Measurements from ENCODE around the gene NUDT22. TPM values are rescaled to one million over a fixed set of nuclear protein-coding genes. Genes with fewer than 3 reads are reported as not detected.

The NUDT22 gene
- total and polyA plus RNA-seq, 2 donors (not counting 1 experiment from before 2014, with no cell fraction given) = 104 to 139 TPM

- H3K9ac ChIP-seq (ENCODE audit: low read length) = peak overlapping the region; percentile 93
- H3K79me2 ChIP-seq (ENCODE audit: control insufficient read depth, insufficient read depth, low read length) = peaks cover 37% of the 10 kb centered on the region
- no peaks in the 10 kb centered on the region for H3K9me3 Mint-ChIP-seq (ENCODE audit: insufficient read depth)
- POLR2A ChIA-PET = interaction anchor here (0.5 to 4.8 kb wide), 20 partner anchors 18 to 1543 kb away, joined by 3 to 78 read pairs (median 6); partner anchors contain the start of genes BAD, C11orf98, DNAJC4 and ESRRA
- peaks cover 55% of the 10 kb centered on the region for H3K4me1 Mint-ChIP-seq
- no peaks in the 10 kb centered on the region for H3K27me3 ChIP-seq (replicated peaks in 1 of 4; ENCODE audit: control extremely low read depth in 1 of 4, control insufficient read depth in 3 of 4, insufficient read depth in 4 of 4, low read length in 3 of 4)
- no peaks in the 10 kb centered on the region for H3K9me3 ChIP-seq (ENCODE audit: control extremely low read depth in 1 of 3, control insufficient read depth in 2 of 3, insufficient read depth in 1 of 3, low read length in 2 of 3)
- WGBS (ENCODE audit: insufficient coverage) = under 1% methylated on average over 19 of the region's 30 CpGs
- H2AFZ ChIP-seq (ENCODE audit: insufficient read depth, low read depth, low read length, poor library complexity, severe bottlenecking) = peak overlapping the region; percentile 74
- peak overlapping the region; percentile 90 for H3K4me3 Mint-ChIP-seq
- peak overlapping the region; percentile 96 for H3K27ac Mint-ChIP-seq
- H3K36me3 ChIP-seq (replicated peaks in 1 of 2; ENCODE audit: control extremely low read depth in 1 of 2, control insufficient read depth in 1 of 2, extremely low read depth in 1 of 2, insufficient read depth in 2 of 2, low read length in 1 of 2) = peaks cover 0 to 47% of the 10 kb centered on the region in 2 experiments
- TF ChIP-seq EZH2 (IDR thresholded peaks at IDR 0.05; ENCODE audit: borderline replicate concordance, insufficient read depth, low read depth, low read length, poor library complexity, severe bottlenecking) = no peak
- TF ChIP-seq, protein P1, sequence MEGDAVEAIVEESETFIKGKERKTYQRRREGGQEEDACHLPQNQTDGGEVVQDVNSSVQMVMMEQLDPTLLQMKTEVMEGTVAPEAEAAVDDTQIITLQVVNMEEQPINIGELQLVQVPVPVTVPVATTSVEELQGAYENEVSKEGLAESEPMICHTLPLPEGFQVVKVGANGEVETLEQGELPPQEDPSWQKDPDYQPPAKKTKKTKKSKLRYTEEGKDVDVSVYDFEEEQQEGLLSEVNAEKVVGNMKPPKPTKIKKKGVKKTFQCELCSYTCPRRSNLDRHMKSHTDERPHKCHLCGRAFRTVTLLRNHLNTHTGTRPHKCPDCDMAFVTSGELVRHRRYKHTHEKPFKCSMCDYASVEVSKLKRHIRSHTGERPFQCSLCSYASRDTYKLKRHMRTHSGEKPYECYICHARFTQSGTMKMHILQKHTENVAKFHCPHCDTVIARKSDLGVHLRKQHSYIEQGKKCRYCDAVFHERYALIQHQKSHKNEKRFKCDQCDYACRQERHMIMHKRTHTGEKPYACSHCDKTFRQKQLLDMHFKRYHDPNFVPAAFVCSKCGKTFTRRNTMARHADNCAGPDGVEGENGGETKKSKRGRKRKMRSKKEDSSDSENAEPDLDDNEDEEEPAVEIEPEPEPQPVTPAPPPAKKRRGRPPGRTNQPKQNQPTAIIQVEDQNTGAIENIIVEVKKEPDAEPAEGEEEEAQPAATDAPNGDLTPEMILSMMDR (IDR thresholded peaks at IDR 0.05) = no peak
- CTCF ChIA-PET = interaction anchor here (0.6 to 10.3 kb wide), 14 partner anchors 9 to 1321 kb away, joined by 3 to 243 read pairs (median 17); partner anchors contain the start of genes CATSPERZ, ESRRA, NUDT22 and PLCB3
- H4K20me1 ChIP-seq (ENCODE audit: control insufficient read depth, insufficient read depth, low read length, poor library complexity, severe bottlenecking) = peaks cover 37% of the 10 kb centered on the region
- ATAC-seq (ENCODE audit: low read depth) = peak; percentile 64
- H3K27me3 Mint-ChIP-seq = no peaks in the 10 kb centered on the region
- H3K4me1 ChIP-seq (ENCODE audit: control insufficient read depth in 2 of 2, insufficient read depth in 2 of 2, low read length in 2 of 2) = peaks cover 30 to 53% of the 10 kb centered on the region in 2 donors
- intact Hi-C loops (cut with micrococcal nuclease) = loop anchor here (1.0 to 10.0 kb wide), 3 partner anchors 19 to 447 kb away; partner anchors contain the start of genes DNAJC4, NUDT22 and TRPT1
- H3K4me3 ChIP-seq (ENCODE audit: control extremely low read depth in 1 of 5, extremely low read depth in 1 of 5, insufficient read depth in 1 of 5, low read depth in 2 of 5, low read length in 4 of 5) = peak overlapping the region; percentile 69 to 95 (median 79)
- DNase-seq = peak; percentile 77
- H3K27ac ChIP-seq (ENCODE audit: low read length in 2 of 2) = peak overlapping the region; percentile 73 to 90
- H3K4me2 ChIP-seq (replicated peaks; ENCODE audit: low read depth, low read length, poor library complexity, severe bottlenecking) = peak overlapping the region; percentile 99
Observed at GRCh38 chr11:64207256-64208085, 18.6 kb upstream of the NUDT22 start.
